Nephron progenitor cell (in vitro differentiated cells): ENCODE measurements around the gene TMEM196.

Experiments used
- DNase-seq: peaks from one replicate; pipeline ENCODE4 v3.0.0; 2021
- H3K27ac Mint-ChIP-seq: 2 replicates; pipeline ENCODE4 v1.8.0; 2021; ENCODE audit warnings: mild to moderate bottlenecking, moderate library complexity, mixed read lengths
- H3K27me3 Mint-ChIP-seq: 2 replicates; pipeline ENCODE4 v1.8.0; 2021; ENCODE audit warnings: mild to moderate bottlenecking, low read depth, mixed read lengths; ENCODE audit not compliant: poor library complexity
- H3K36me3 Mint-ChIP-seq: 2 replicates; pipeline ENCODE4 v1.8.0; 2021; ENCODE audit warnings: low read depth, mixed read lengths
- H3K4me1 Mint-ChIP-seq: 2 replicates; pipeline ENCODE4 v1.8.0; 2021; ENCODE audit warnings: mixed read lengths
- H3K4me3 Mint-ChIP-seq: 2 replicates; pipeline ENCODE4 v1.8.0; 2021; ENCODE audit warnings: mild to moderate bottlenecking, moderate library complexity, mixed read lengths
- H3K9me3 Mint-ChIP-seq: 2 replicates; pipeline ENCODE4 v1.8.0; 2021; ENCODE audit warnings: mild to moderate bottlenecking, moderate library complexity, mixed read lengths
- TF ChIP-seq, protein P1 (sequence below): fragments of 200-600 bp; sonication (generic); IDR thresholded peaks from 2 replicates; pipeline ENCODE4 v1.5.0; 2021; ENCODE audit warnings: antibody characterized with exemption

TMEM196 gene

GRCh38 chr7:19715499-19715898 lies 57.9 kb downstream of the TMEM196 start:
- DNase-seq: no peak
- Mint-ChIP-seq H3K4me1 (no peaks in the 10 kb centered on the region), H3K27ac (no peak overlapping the region), H3K9me3 (no peaks in the 10 kb centered on the region), H3K36me3 (no peaks in the 10 kb centered on the region), H3K27me3 (peaks cover 5% of the 10 kb centered on the region), H3K4me3 (no peak overlapping the region)
- TF ChIP-seq, protein P1, sequence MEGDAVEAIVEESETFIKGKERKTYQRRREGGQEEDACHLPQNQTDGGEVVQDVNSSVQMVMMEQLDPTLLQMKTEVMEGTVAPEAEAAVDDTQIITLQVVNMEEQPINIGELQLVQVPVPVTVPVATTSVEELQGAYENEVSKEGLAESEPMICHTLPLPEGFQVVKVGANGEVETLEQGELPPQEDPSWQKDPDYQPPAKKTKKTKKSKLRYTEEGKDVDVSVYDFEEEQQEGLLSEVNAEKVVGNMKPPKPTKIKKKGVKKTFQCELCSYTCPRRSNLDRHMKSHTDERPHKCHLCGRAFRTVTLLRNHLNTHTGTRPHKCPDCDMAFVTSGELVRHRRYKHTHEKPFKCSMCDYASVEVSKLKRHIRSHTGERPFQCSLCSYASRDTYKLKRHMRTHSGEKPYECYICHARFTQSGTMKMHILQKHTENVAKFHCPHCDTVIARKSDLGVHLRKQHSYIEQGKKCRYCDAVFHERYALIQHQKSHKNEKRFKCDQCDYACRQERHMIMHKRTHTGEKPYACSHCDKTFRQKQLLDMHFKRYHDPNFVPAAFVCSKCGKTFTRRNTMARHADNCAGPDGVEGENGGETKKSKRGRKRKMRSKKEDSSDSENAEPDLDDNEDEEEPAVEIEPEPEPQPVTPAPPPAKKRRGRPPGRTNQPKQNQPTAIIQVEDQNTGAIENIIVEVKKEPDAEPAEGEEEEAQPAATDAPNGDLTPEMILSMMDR: no peak

GRCh38 chr7:19713676-19714075 lies 59.7 kb downstream of the TMEM196 start:
- TF ChIP-seq, protein P1: peak; percentile 52
- no peaks in the 10 kb centered on the region for H3K36me3 Mint-ChIP-seq
- H3K4me1 Mint-ChIP-seq: peaks cover 5% of the 10 kb centered on the region
- peaks cover 14% of the 10 kb centered on the region for H3K27me3 Mint-ChIP-seq
- H3K4me3 Mint-ChIP-seq: no peak overlapping the region
- DNase-seq: peak; percentile 34
- no peak overlapping the region for H3K27ac Mint-ChIP-seq
- H3K9me3 Mint-ChIP-seq: no peaks in the 10 kb centered on the region

- TF ChIP-seq, protein P1: no peak
- peak overlapping the region; percentile 99 for H3K27ac Mint-ChIP-seq
Measured at GRCh38 chr7:19709249-19709578, 64.2 kb downstream of the TMEM196 start.

DNA sequence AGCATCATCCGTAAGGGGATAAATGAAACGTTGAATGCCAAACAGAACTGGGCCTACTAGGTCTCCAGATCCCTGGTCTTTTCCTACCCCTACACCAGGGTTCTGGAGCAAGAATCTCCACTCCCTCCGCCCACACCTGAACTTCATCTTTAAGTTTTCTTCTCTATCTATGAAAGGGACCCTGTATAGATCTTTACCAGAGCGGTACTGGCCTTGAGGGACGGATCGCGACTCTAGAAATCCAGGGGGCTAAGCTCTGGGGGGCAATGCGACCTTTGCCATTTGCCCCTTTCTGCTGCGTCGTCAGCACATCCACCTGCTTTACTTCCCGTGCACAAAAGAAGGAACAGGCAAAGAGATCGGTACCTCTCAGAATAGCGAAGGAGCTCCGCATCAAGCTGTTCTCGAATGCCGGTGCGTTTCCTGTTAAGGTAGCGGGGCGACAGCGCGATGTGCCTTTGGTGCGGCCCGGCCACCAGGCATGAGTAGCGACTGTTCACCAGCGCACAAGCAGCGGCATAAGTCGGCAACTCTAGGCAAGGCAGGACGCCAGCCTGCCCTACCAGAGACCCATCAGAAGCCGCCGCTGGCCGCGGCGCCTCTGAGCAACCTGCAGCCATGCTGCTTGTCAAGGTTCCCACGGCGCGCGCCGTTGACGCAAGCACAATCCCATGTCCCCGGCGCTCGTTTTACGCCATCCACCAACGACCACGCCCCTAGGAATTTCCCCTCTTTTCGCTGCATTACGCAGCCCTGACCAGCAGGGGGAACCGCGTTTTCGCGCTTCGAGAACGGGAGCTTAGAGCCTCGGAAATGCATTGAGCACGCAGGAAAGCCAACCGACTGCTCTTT lies 64.8 kb downstream of the TMEM196 start, which contains the start of gene POLR1F:
Gene POLR1F, minus strand, starts transcription at position 641 of the 852 bp plus-strand sequence. Its CDS starts 21 bp downstream, at position 620.
- peaks cover 39% of the 10 kb centered on the region for H3K4me1 Mint-ChIP-seq
- H3K9me3 Mint-ChIP-seq: no peaks in the 10 kb centered on the region
- peak within 1 kb of the TSS; percentile 99 for H3K27ac Mint-ChIP-seq
- H3K27me3 Mint-ChIP-seq: peaks cover 14% of the 10 kb centered on the region
- DNase-seq: peak; percentile 92
- peaks cover 7% of the 10 kb centered on the region for H3K36me3 Mint-ChIP-seq
- peak within 1 kb of the TSS; percentile 100 for H3K4me3 Mint-ChIP-seq
- TF ChIP-seq, protein P1: peak; percentile 85

More at GRCh38 chr7:19709249-19709578, 64.2 kb downstream of the TMEM196 start:
- DNase-seq: no peak
- peaks cover 14% of the 10 kb centered on the region for H3K27me3 Mint-ChIP-seq
- H3K9me3 Mint-ChIP-seq: no peaks in the 10 kb centered on the region
- H3K36me3 Mint-ChIP-seq: peaks cover 1% of the 10 kb centered on the region
- peak overlapping the region; percentile 100 for H3K4me3 Mint-ChIP-seq
- peaks cover 39% of the 10 kb centered on the region for H3K4me1 Mint-ChIP-seq

GRCh38 chr7:19707240-19707639 lies 66.2 kb downstream of the TMEM196 start:
- H3K4me3 Mint-ChIP-seq: peak overlapping the region; percentile 100
- peaks cover 6% of the 10 kb centered on the region for H3K9me3 Mint-ChIP-seq
- H3K27ac Mint-ChIP-seq: peak overlapping the region; percentile 73
- TF ChIP-seq, protein P1: no peak
- H3K27me3 Mint-ChIP-seq: peaks cover 14% of the 10 kb centered on the region
- H3K36me3 Mint-ChIP-seq: peaks cover 21% of the 10 kb centered on the region
- no peak for DNase-seq
- H3K4me1 Mint-ChIP-seq: peaks cover 46% of the 10 kb centered on the region
